GM11168 (cell line): ENCODE data around the gene PRM2.

Experiments used
- in situ Hi-C: fragments of 300-500 bp; cut with MboI; formaldehyde crosslinking; loops from one replicate; pipeline ENCODE4 v1.12.0; 2022; ENCODE audit warnings: low sequenced_read_pairs; ENCODE audit not compliant: unreplicated experiment

PRM2 gene

GRCh38 chr16:11251525-11252481, 24.5 kb downstream of the PRM2 start:
- in situ Hi-C loops, result no loop called here

- in situ Hi-C loops, result no loop called here
Measured at GRCh38 chr16:11250786-11251524, 25.3 kb downstream of the PRM2 start.

GRCh38 chr16:11250091-11250785, 26.0 kb downstream of the PRM2 start:
- in situ Hi-C loops, result no loop called here

GRCh38 chr16:11249233-11250061, 26.8 kb downstream of the PRM2 start:
- in situ Hi-C loops, result loop anchor here (5.0 kb wide), 1 partner anchor 282 kb away; no protein-coding TSS in a partner anchor

- in situ Hi-C loops, result loop anchor here (5.0 kb wide), 1 partner anchor 281 kb away; no protein-coding TSS in a partner anchor
Measured at GRCh38 chr16:11248133-11248532, 28.1 kb downstream of the PRM2 start.

- in situ Hi-C loops, result loop anchor here (5.0 kb wide), 1 partner anchor 279 kb away; no protein-coding TSS in a partner anchor
Measured at GRCh38 chr16:11245988-11246387, 30.3 kb downstream of the PRM2 start.

GRCh38 chr16:11245222-11245737, 31.0 kb downstream of the PRM2 start:
- in situ Hi-C loops, result loop anchor here (5.0 kb wide), 1 partner anchor 278 kb away; no protein-coding TSS in a partner anchor

GRCh38 chr16:11242658-11243057, 33.6 kb downstream of the PRM2 start:
- in situ Hi-C loops, result no loop called here

GRCh38 chr16:11241480-11242204, 34.6 kb downstream of the PRM2 start:
- in situ Hi-C loops, result no loop called here

GRCh38 chr16:11240636-11241473, 35.4 kb downstream of the PRM2 start:
- in situ Hi-C loops, result no loop called here

- in situ Hi-C loops, result no loop called here
Measured at GRCh38 chr16:11239644-11240632, 36.3 kb downstream of the PRM2 start.

- in situ Hi-C loops, result no loop called here
Measured at GRCh38 chr16:11238272-11239202, 37.7 kb downstream of the PRM2 start.

- in situ Hi-C loops, result no loop called here
Measured at GRCh38 chr16:11236461-11237254, 39.6 kb downstream of the PRM2 start.

- in situ Hi-C loops, result no loop called here
Measured at GRCh38 chr16:11235703-11235991, 40.6 kb downstream of the PRM2 start.
